ENCODE data around the gene ARL14EP.

Gene ARL14EP

GRCh38 chr11:30322826-30323710 lies at the start of gene ARL14EP:
ARL14EP (plus strand) TSS chr11:30323104; CDS start chr11:30330949, 7,845 bp downstream.
- peak within 1 kb of the TSS; percentile 84 for H3K9ac ChIP-seq

GRCh38 chr11:30277176-30277575 lies 45.7 kb upstream of the ARL14EP start:
- Histone ChIP-seq H3K27me3 (ENCODE audit: control insufficient read depth, insufficient read depth, low read length) (no peaks in the 10 kb centered on the region), H3K79me2 (no peaks in the 10 kb centered on the region), H3K4me2 (ENCODE audit: low read length) (no peak overlapping the region), H3K27ac (no peak overlapping the region), H3K9me3 (ENCODE audit: control insufficient read depth, low read length) (no peaks in the 10 kb centered on the region), H2AFZ (no peak overlapping the region), H3K36me3 (ENCODE audit: control insufficient read depth, insufficient read depth, low read length) (no peaks in the 10 kb centered on the region), H3K9ac (no peak overlapping the region), H3K4me1 (no peaks in the 10 kb centered on the region), H3K4me3 (ENCODE audit: low read depth, low read length) (no peak overlapping the region)
- TF ChIP-seq CTCF (IDR thresholded peaks at IDR 0.05): no peak

More at GRCh38 chr11:30322826-30323710, at the start of gene ARL14EP:
- peak within 1 kb of the TSS; percentile 80 for H3K4me3 ChIP-seq (ENCODE audit: low read depth, low read length)
- H3K27ac ChIP-seq: peak within 1 kb of the TSS; percentile 84
- H2AFZ ChIP-seq: peak within 1 kb of the TSS; percentile 80
- H3K9me3 ChIP-seq (ENCODE audit: control insufficient read depth, low read length): no peaks in the 10 kb centered on the region
- no peaks in the 10 kb centered on the region for H3K27me3 ChIP-seq (ENCODE audit: control insufficient read depth, insufficient read depth, low read length)
- H3K79me2 ChIP-seq: peaks cover 5% of the 10 kb centered on the region
- peaks cover 16% of the 10 kb centered on the region for H3K4me1 ChIP-seq
- no peaks in the 10 kb centered on the region for H3K36me3 ChIP-seq (ENCODE audit: control insufficient read depth, insufficient read depth, low read length)
- TF ChIP-seq CTCF (IDR thresholded peaks at IDR 0.05): no peak
- peak within 1 kb of the TSS; percentile 55 for H3K4me2 ChIP-seq (ENCODE audit: low read length)

- no peak for TF ChIP-seq CTCF (IDR thresholded peaks at IDR 0.05)
- no peak overlapping the region for H3K4me2 ChIP-seq (ENCODE audit: low read length)
- H3K9me3 ChIP-seq (ENCODE audit: control insufficient read depth, low read length): no peaks in the 10 kb centered on the region
- no peaks in the 10 kb centered on the region for H3K79me2 ChIP-seq
- H3K27ac ChIP-seq: no peak overlapping the region
- no peak overlapping the region for H3K9ac ChIP-seq
- no peaks in the 10 kb centered on the region for H3K36me3 ChIP-seq (ENCODE audit: control insufficient read depth, insufficient read depth, low read length)
- no peak overlapping the region for H2AFZ ChIP-seq
- H3K4me1 ChIP-seq: no peaks in the 10 kb centered on the region
- no peaks in the 10 kb centered on the region for H3K27me3 ChIP-seq (ENCODE audit: control insufficient read depth, insufficient read depth, low read length)
- H3K4me3 ChIP-seq (ENCODE audit: low read depth, low read length): no peak overlapping the region
These were observed 43.1 kb upstream of the ARL14EP start for GRCh38 chr11:30279796-30280195.

- Histone ChIP-seq H2AFZ (no peak overlapping the region), H3K27ac (no peak overlapping the region), H3K27me3 (ENCODE audit: control insufficient read depth, insufficient read depth, low read length) (no peaks in the 10 kb centered on the region), H3K9me3 (ENCODE audit: control insufficient read depth, low read length) (no peaks in the 10 kb centered on the region), H3K79me2 (no peaks in the 10 kb centered on the region), H3K36me3 (ENCODE audit: control insufficient read depth, insufficient read depth, low read length) (no peaks in the 10 kb centered on the region), H3K4me2 (ENCODE audit: low read length) (no peak overlapping the region), H3K9ac (no peak overlapping the region), H3K4me3 (ENCODE audit: low read depth, low read length) (no peak overlapping the region), H3K4me1 (no peaks in the 10 kb centered on the region)
- TF ChIP-seq CTCF (IDR thresholded peaks at IDR 0.05): no peak
These were observed 41.2 kb upstream of the ARL14EP start for GRCh38 chr11:30281476-30282288.
